ENCODE data around the gene PDX1.

GRCh38 chr13:27911521-27911920, 8.3 kb upstream of the PDX1 start:
- TF ChIP-seq, protein P1, sequence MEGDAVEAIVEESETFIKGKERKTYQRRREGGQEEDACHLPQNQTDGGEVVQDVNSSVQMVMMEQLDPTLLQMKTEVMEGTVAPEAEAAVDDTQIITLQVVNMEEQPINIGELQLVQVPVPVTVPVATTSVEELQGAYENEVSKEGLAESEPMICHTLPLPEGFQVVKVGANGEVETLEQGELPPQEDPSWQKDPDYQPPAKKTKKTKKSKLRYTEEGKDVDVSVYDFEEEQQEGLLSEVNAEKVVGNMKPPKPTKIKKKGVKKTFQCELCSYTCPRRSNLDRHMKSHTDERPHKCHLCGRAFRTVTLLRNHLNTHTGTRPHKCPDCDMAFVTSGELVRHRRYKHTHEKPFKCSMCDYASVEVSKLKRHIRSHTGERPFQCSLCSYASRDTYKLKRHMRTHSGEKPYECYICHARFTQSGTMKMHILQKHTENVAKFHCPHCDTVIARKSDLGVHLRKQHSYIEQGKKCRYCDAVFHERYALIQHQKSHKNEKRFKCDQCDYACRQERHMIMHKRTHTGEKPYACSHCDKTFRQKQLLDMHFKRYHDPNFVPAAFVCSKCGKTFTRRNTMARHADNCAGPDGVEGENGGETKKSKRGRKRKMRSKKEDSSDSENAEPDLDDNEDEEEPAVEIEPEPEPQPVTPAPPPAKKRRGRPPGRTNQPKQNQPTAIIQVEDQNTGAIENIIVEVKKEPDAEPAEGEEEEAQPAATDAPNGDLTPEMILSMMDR (IDR thresholded peaks at IDR 0.05; ENCODE audit: low read depth, low read length, poor library complexity, severe bottlenecking) = no peak
- no peak for TF ChIP-seq EZH2phosphoT487 (IDR thresholded peaks at IDR 0.05; ENCODE audit: borderline replicate concordance, low read length)

All from DOHH2 (cell line).